Esophagus muscularis mucosa (tissue), 3 donors: Measurements from ENCODE around the gene MXI1.

Source experiments
- POLR2A ChIP-seq: fragments of 450-650 bp; IDR thresholded peaks from one replicate; pipeline ENCODE4 v1.6.1; 2017; ENCODE audit warnings: antibody characterized with exemption, moderate library complexity, mild to moderate bottlenecking, low read depth
- POLR2AphosphoS5 ChIP-seq, 2 donors: sonication (generic); formaldehyde crosslinking; IDR thresholded peaks; one replicate each; pipeline ENCODE4 v1.6.1; 2017; ENCODE audit warnings: antibody characterized with exemption in 2 of 2
- TF ChIP-seq, protein P1 (sequence below), 3 experiments: fragments of 200-600 bp in 2 of 3; fragments of 450-650 bp in 1 of 3; sonication (generic) in 2 of 3; IDR thresholded peaks; one replicate each; pipeline ENCODE4 v1.5.1; 2017 to 2019; ENCODE audit warnings: antibody characterized with exemption in 3 of 3, mild to moderate bottlenecking in 2 of 3, moderate library complexity in 1 of 3

- TF ChIP-seq, protein P1, sequence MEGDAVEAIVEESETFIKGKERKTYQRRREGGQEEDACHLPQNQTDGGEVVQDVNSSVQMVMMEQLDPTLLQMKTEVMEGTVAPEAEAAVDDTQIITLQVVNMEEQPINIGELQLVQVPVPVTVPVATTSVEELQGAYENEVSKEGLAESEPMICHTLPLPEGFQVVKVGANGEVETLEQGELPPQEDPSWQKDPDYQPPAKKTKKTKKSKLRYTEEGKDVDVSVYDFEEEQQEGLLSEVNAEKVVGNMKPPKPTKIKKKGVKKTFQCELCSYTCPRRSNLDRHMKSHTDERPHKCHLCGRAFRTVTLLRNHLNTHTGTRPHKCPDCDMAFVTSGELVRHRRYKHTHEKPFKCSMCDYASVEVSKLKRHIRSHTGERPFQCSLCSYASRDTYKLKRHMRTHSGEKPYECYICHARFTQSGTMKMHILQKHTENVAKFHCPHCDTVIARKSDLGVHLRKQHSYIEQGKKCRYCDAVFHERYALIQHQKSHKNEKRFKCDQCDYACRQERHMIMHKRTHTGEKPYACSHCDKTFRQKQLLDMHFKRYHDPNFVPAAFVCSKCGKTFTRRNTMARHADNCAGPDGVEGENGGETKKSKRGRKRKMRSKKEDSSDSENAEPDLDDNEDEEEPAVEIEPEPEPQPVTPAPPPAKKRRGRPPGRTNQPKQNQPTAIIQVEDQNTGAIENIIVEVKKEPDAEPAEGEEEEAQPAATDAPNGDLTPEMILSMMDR (IDR thresholded peaks at IDR 0.05): no peak
- TF ChIP-seq POLR2AphosphoS5 (IDR thresholded peaks at IDR 0.05) (no peak), POLR2A (no peak)
These were observed 37.8 kb upstream of the MXI1 start for GRCh38 chr10:110169586-110169985.
